K562 (cell line): ENCODE measurements around the gene RAPGEF5. TPM values are rescaled to one million over a fixed set of nuclear protein-coding genes. Genes with fewer than 3 reads are reported as not detected.
A peak's percentile ranks its signal among the peaks of the same experiment; 100 is the strongest.

Experiments
- ATF1 ChIP-seq, 2 experiments: fragments of 450-650 bp in 1 of 2; IDR thresholded peaks; 2 replicates each; pipeline ENCODE4 v1.6.1; 2016; ENCODE audit warnings: missing compliant biosample characterization in 1 of 2, missing genetic modification characterization in 1 of 2
- BHLHE40 ChIP-seq: IDR thresholded peaks from 2 replicates; pipeline ENCODE4 v1.6.1; 2011; ENCODE audit warnings: low read length, improper control_type of control experiment
- BRD9 ChIP-seq: fragments of 450-650 bp; IDR thresholded peaks from 2 replicates; pipeline ENCODE4 v1.6.1; 2018; ENCODE audit warnings: low read depth; ENCODE audit not compliant: partially characterized antibody
- CTBP1 ChIP-seq: fragments of 450-650 bp; IDR thresholded peaks from 2 replicates; pipeline ENCODE4 v1.6.1; 2016; ENCODE audit warnings: borderline replicate concordance
- CXXC5 ChIP-seq: fragments of 250-450 bp; sonication (Bioruptor Pico); IDR thresholded peaks from 2 replicates; pipeline ENCODE4 v1.8.0; 2022; ENCODE audit warnings: inconsistent platforms, mild to moderate bottlenecking, moderate library complexity
- ERF ChIP-seq: fragments of 450-650 bp; formaldehyde crosslinking; IDR thresholded peaks from 2 replicates; pipeline ENCODE4 v1.4.0; 2020; ENCODE audit warnings: mild to moderate bottlenecking, mixed read lengths
- HNRNPUL1 ChIP-seq: fragments of 200-400 bp; formaldehyde crosslinking; IDR thresholded peaks from 2 replicates; pipeline ENCODE4 v1.6.1; 2017; ENCODE audit warnings: low read length
- JUND ChIP-seq, 2 experiments: IDR thresholded peaks; 2 replicates in 1 of 2; 3 replicates in 1 of 2; pipeline ENCODE4 v1.6.1; 2011; ENCODE audit warnings: borderline replicate concordance in 2 of 2, low read depth in 2 of 2, low read length in 2 of 2, improper control_type of control experiment in 1 of 2, missing biosample characterization in 1 of 2, missing genetic modification characterization in 1 of 2, missing genetic modification reagents in 1 of 2
- KDM1A ChIP-seq, 2 experiments: fragments of 450-650 bp; IDR thresholded peaks; 2 replicates each; pipeline ENCODE4 v1.6.1; 2016; ENCODE audit warnings: mild to moderate bottlenecking in 2 of 2
- RAD21 ChIP-seq, 2 experiments: fragments of 250-450 bp in 1 of 2; fragments of 450-650 bp in 1 of 2; sonication (Bioruptor Pico) in 1 of 2; formaldehyde crosslinking in 1 of 2; IDR thresholded peaks in 1 of 2; conservative IDR thresholded peaks in 1 of 2; 2 replicates each; pipeline versions ENCODE4 v1.4.0 to v1.8.0; 2020 to 2022; ENCODE audit warnings: mild to moderate bottlenecking in 2 of 2, moderate library complexity in 1 of 2
- TARDBP ChIP-seq: fragments of 450-650 bp; IDR thresholded peaks from 2 replicates; pipeline ENCODE4 v1.6.1; 2016
- ZNF217 ChIP-seq: sonication (generic); formaldehyde crosslinking; IDR thresholded peaks from 2 replicates; pipeline ENCODE4 v1.8.0; 2022; ENCODE audit warnings: mild to moderate bottlenecking, missing genetic modification reagents
- polyA plus RNA-seq, 8 experiments: library from polyadenylated mRNA; depleted of rRNA in 4 of 8; stranded (reverse) in 5 of 8; unstranded in 3 of 8; fragments of >200 nt; fragmentation: Nextera tagmentation in 2 of 8; fragmentation: Illumina TruSeq in 1 of 8; extraction: Ambion mirVana in 2 of 8; extraction: Trizol in 1 of 8; gene quantifications; 2 replicates each; pipeline versions ENCODE4 v1.2.1 to v1.2.3, GENCODE V29; 2011 to 2014; ENCODE audit warnings: inconsistent platforms in 1 of 8, missing spikeins in 1 of 8
- total RNA-seq, 7 experiments: library from RNA; depleted of rRNA in 6 of 7; stranded (reverse); fragments of >200 nt in 6 of 7; fragmentation: Illumina TruSeq in 2 of 7; extraction: Trizol in 2 of 7; gene quantifications; 2 replicates each; pipeline versions ENCODE4 v1.2.1 to v1.2.3, GENCODE V29; 2011 to 2021; ENCODE audit warnings: low replicate concordance in 1 of 7
- TF ChIP-seq, protein P1 (sequence below), 2 experiments: fragments of 450-650 bp; IDR thresholded peaks; 2 replicates each; pipeline ENCODE4 v1.6.1; 2016; ENCODE audit warnings: mild to moderate bottlenecking in 2 of 2, borderline replicate concordance in 1 of 2, low read depth in 1 of 2, moderate library complexity in 1 of 2

The RAPGEF5 gene
- total and polyA plus RNA-seq, 9 of the 15 experiments (the other 6 are each of a cell fraction or from before 2014, with no cell fraction given): 0.39 to 2.0 (median 1.1) TPM

DNA sequence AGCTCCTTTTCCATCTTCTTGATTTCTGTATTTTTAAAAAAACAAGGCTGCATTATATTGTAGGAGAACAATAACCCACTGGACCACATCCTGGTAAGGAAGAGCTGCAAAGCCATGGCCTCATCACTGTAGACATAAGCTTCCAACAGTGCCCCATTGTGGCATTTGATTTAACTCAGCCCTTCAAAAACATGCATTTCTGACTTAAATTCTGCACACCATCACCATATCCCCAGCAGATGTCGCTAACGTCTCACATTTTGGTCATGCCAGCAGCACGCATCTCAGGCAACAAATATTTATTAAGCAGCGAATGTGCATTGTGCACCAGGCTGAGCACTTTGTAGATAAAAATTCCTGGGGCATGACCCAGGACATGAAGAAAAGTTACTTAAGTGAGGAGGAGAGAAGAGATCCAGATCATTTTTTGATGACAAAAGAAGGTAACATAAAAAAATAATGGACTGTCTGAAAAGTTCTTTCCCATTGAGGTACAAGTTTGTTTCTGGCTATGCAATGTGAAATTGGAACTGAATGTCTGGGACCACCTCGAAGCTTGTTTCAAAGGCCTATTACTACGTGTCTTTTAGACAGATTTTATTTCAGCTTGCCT is 246.6 kb downstream of the RAPGEF5 start (continued):
- no peak for TF ChIP-seq ATF1 (CRISPR knock-in tag; IDR thresholded peaks at IDR 0.05)
- no peak for TF ChIP-seq ATF1 (tag; IDR thresholded peaks at IDR 0.05)
- TF ChIP-seq CXXC5: peak; percentile 42
- peak; percentile 40; the same call in 1 of the 2 replicates for TF ChIP-seq CTBP1
- TF ChIP-seq TARDBP: 0 out of 2 replicates have a peak, but pooled peaks have one; percentile 26
- TF ChIP-seq BHLHE40: peak; percentile 50; the same call in 1 of the 2 replicates
- no peak for TF ChIP-seq ERF
- TF ChIP-seq ZNF217 (CRISPR knock-in tag): no peak
- peak; percentile 44; the same call in 1 of the 2 replicates for TF ChIP-seq JUND (IDR thresholded peaks at IDR 0.05; ENCODE audit: borderline replicate concordance, low read depth, low read length)
- no peak for TF ChIP-seq JUND (tag; IDR thresholded peaks at IDR 0.05; ENCODE audit: borderline replicate concordance, low read depth, low read length)
- TF ChIP-seq, protein P1, sequence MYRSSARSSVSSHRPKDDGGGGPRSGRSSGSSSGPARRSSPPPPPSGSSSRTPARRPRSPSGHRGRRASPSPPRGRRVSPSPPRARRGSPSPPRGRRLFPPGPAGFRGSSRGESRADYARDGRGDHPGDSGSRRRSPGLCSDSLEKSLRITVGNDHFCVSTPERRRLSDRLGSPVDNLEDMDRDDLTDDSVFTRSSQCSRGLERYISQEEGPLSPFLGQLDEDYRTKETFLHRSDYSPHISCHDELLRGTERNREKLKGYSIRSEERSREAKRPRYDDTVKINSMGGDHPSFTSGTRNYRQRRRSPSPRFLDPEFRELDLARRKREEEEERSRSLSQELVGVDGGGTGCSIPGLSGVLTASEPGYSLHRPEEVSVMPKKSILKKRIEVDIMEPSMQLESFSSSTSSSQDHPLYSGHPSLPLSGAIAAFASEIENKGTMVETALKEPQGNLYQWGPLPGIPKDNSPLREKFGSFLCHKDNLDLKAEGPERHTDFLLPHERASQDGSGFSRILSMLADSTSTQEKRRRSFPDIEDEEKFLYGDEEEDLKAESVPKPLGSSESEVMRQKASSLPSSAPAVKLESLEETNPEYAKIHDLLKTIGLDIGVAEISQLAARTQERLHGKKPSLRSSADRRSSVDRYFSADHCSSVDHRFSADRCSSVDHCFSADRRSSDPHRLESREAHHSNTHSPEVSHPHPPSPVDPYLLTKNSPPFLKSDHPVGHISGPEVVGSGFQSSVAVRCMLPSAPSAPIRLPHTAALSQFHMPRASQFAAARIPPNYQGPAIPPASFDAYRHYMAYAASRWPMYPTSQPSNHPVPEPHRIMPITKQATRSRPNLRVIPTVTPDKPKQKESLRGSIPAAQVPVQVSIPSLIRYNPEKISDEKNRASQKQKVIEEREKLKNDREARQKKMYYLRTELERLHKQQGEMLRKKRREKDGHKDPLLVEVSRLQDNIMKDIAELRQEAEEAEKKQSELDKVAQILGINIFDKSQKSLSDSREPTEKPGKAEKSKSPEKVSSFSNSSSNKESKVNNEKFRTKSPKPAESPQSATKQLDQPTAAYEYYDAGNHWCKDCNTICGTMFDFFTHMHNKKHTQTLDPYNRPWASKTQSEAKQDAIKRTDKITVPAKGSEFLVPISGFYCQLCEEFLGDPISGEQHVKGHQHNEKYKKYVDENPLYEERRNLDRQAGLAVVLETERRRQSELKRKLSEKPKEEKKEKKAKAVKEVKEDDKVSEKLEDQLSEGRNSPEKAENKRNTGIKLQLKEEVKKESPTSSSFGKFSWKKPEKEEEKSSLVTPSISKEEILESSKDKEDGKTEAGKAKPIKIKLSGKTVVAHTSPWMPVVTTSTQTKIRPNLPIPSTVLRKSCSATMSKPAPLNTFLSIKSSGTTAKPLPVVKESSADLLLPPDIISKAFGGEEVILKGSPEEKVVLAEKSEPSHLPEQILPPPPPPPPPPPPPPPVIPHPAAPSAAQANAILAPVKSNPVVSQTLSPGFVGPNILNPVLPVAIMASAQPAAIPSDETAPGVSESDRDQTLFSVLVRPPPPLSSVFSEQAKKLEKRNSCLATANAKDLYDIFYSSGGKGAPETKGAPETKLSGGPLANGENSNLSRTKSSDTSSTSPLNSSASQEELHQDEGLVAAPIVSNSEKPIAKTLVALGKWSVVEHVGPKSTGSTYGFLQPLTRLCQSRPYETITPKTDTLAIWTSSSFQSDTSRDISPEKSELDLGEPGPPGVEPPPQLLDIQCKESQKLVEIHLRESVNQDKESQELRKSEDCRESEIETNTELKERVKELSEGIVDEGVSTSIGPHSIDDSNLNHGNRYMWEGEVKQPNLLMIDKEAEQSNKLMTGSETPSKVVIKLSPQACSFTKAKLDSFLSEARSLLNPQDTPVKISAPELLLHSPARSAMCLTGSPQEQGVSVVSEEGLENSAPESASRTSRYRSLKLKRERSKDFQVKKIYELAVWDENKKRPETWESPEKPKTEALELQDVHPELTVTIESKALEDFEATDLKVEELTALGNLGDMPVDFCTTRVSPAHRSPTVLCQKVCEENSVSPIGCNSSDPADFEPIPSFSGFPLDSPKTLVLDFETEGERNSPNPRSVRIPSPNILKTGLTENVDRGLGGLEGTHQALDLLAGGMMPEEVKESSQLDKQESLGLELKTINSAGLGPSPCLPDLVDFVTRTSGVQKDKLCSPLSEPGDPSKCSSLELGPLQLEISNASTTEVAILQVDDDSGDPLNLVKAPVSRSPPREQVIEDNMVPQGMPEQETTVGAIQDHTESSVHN (IDR thresholded peaks at IDR 0.05; ENCODE audit: borderline replicate concordance in 1 of 2, low read depth in 1 of 2): no peak
- TF ChIP-seq RAD21 (CRISPR knock-in tag; conservative IDR thresholded peaks at IDR 0.05 in 1 of 2, IDR thresholded peaks at IDR 0.05 in 1 of 2): peak; percentile 99
- TF ChIP-seq BRD9: peak; percentile 18
- no peak for TF ChIP-seq KDM1A (IDR thresholded peaks at IDR 0.05)
- no peak for TF ChIP-seq HNRNPUL1
